Measurements from ENCODE around the gene CSK.

- TF ChIP-seq CTCF (conservative IDR thresholded peaks at IDR 0.05; ENCODE audit: low read depth in 2 of 2) (no peak), EZH2phosphoT487 (IDR thresholded peaks at IDR 0.05; ENCODE audit: unreplicated experiment) (no peak), ZNF462 (CRISPR knock-in tag; IDR thresholded peaks at IDR 0.05) (no peak)
These were observed 18.5 kb upstream of the CSK start for GRCh38 chr15:74763416-74763815.

Measured in GM23338 (cell line).